Smooth muscle cell (in vitro differentiated cells): Measurements from ENCODE around the gene LAMC2. TPM values are rescaled to one million over a fixed set of nuclear protein-coding genes. Genes with fewer than 3 reads are reported as not detected.

Experiments used
- DNase-seq: peaks from one replicate; lab custom pipeline; 2025; ENCODE audit not compliant: unreplicated experiment; lab: John Stamatoyannopoulos, UW
- H2AFZ ChIP-seq: fragments of 200-600 bp; sonication (generic); 2 replicates; pipeline ENCODE4 v1.6.0; 2016; ENCODE audit warnings: antibody characterized with exemption, low read depth, mild to moderate bottlenecking
- H3F3A ChIP-seq: fragments of 200-600 bp; sonication (generic); 2 replicates; pipeline ENCODE4 v1.6.0; 2017; ENCODE audit warnings: antibody characterized with exemption, low read depth
- H3K27ac ChIP-seq: fragments of 200-600 bp; sonication (generic); 2 replicates; pipeline ENCODE4 v1.5.1; 2016; ENCODE audit warnings: low read depth, mild to moderate bottlenecking
- H3K27me3 ChIP-seq: fragments of 200-600 bp; sonication (generic); 2 replicates; pipeline ENCODE4 v1.6.1; 2016; ENCODE audit warnings: low read depth, mild to moderate bottlenecking
- H3K36me3 ChIP-seq: fragments of 200-600 bp; sonication (generic); 2 replicates; pipeline ENCODE4 v1.5.1; 2016; ENCODE audit warnings: low read depth
- H3K4me1 ChIP-seq: fragments of 200-600 bp; sonication (generic); 2 replicates; pipeline ENCODE4 v1.5.1; 2016; ENCODE audit warnings: low read depth
- H3K4me2 ChIP-seq: fragments of 200-600 bp; sonication (generic); 2 replicates; pipeline ENCODE4 v1.6.0; 2016; ENCODE audit warnings: mild to moderate bottlenecking
- H3K4me3 ChIP-seq: fragments of 200-600 bp; sonication (generic); 2 replicates; pipeline ENCODE4 v1.5.1; 2016; ENCODE audit warnings: mild to moderate bottlenecking
- H3K79me2 ChIP-seq: fragments of 200-600 bp; sonication (generic); 2 replicates; pipeline ENCODE4 v1.6.0; 2016; ENCODE audit warnings: low read depth, mild to moderate bottlenecking
- H3K9ac ChIP-seq: fragments of 200-600 bp; sonication (generic); 2 replicates; pipeline ENCODE4 v1.6.0; 2016; ENCODE audit warnings: low read depth
- H3K9me3 ChIP-seq: fragments of 200-600 bp; sonication (generic); replicated peaks from 2 replicates; pipeline ENCODE4 v1.5.1; 2016; ENCODE audit warnings: low read depth
- H4K20me1 ChIP-seq: fragments of 200-600 bp; sonication (generic); 2 replicates; pipeline ENCODE4 v1.6.0; 2016; ENCODE audit warnings: low read depth
- WGBS: methylation state at CpG from one replicate; pipeline ENCODE4 v1.1.7; 2016; ENCODE audit warnings: low lambda C conversion rate; 5-methylcytosine and 5-hydroxymethylcytosine counted together
- polyA plus RNA-seq: library from polyadenylated mRNA; unstranded; fragments of >200 nt; fragmentation: Nextera tagmentation; extraction: Ambion mirVana; gene quantifications from 2 replicates; pipeline ENCODE4 v1.2.1, GENCODE V29; 2016
- total RNA-seq: library from RNA; depleted of rRNA; stranded (reverse); fragments of >200 nt; gene quantifications from 2 replicates; pipeline ENCODE4 v1.2.3, GENCODE V29; 2014
- TF ChIP-seq, protein P1 (sequence below): fragments of 200-600 bp; sonication (generic); IDR thresholded peaks from 2 replicates; pipeline ENCODE4 v1.5.1; 2017; ENCODE audit warnings: borderline replicate concordance, mild to moderate bottlenecking, antibody characterized with exemption; ENCODE audit not compliant: insufficient read depth, poor library complexity, severe bottlenecking

The LAMC2 gene
- total and polyA plus RNA-seq, 2 experiments from 2014 or later = 35.1 to 120 TPM

DNA sequence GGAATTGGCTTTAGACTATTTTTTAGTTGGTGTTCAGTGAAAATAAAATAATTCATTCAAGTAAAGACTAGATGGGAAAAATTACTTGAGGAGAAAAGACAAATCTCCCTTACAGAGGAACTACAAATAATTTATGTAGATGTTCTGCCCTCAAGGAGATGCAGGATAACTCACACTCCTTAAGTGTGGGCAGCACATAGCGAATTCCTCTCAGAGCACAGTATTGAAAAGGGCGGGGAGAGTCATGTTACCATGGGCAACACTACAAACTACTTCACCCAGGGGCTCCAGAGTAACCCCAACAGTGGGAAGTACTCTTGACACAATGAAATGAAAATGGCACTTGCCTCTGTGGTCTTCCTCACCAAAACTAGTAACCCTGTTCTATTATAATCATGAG is 20.6 kb upstream of the LAMC2 start:
- no peaks in the 10 kb centered on the region for H4K20me1 ChIP-seq
- no peaks in the 10 kb centered on the region for H3F3A ChIP-seq
- H3K4me3 ChIP-seq = no peak overlapping the region
- H3K4me2 ChIP-seq = no peak overlapping the region
- peak overlapping the region; percentile 83 for H3K27ac ChIP-seq
- no peak overlapping the region for H2AFZ ChIP-seq
- no peaks in the 10 kb centered on the region for H3K79me2 ChIP-seq
- no peaks in the 10 kb centered on the region for H3K27me3 ChIP-seq
- H3K4me1 ChIP-seq = peaks cover 11% of the 10 kb centered on the region
- no peaks in the 10 kb centered on the region for H3K36me3 ChIP-seq
- 95% methylated on average over 2 of the region's 2 CpGs for WGBS
- TF ChIP-seq, protein P1, sequence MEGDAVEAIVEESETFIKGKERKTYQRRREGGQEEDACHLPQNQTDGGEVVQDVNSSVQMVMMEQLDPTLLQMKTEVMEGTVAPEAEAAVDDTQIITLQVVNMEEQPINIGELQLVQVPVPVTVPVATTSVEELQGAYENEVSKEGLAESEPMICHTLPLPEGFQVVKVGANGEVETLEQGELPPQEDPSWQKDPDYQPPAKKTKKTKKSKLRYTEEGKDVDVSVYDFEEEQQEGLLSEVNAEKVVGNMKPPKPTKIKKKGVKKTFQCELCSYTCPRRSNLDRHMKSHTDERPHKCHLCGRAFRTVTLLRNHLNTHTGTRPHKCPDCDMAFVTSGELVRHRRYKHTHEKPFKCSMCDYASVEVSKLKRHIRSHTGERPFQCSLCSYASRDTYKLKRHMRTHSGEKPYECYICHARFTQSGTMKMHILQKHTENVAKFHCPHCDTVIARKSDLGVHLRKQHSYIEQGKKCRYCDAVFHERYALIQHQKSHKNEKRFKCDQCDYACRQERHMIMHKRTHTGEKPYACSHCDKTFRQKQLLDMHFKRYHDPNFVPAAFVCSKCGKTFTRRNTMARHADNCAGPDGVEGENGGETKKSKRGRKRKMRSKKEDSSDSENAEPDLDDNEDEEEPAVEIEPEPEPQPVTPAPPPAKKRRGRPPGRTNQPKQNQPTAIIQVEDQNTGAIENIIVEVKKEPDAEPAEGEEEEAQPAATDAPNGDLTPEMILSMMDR = no peak
- DNase-seq = no peak
- H3K9me3 ChIP-seq = no peaks in the 10 kb centered on the region
- no peak overlapping the region for H3K9ac ChIP-seq

DNA sequence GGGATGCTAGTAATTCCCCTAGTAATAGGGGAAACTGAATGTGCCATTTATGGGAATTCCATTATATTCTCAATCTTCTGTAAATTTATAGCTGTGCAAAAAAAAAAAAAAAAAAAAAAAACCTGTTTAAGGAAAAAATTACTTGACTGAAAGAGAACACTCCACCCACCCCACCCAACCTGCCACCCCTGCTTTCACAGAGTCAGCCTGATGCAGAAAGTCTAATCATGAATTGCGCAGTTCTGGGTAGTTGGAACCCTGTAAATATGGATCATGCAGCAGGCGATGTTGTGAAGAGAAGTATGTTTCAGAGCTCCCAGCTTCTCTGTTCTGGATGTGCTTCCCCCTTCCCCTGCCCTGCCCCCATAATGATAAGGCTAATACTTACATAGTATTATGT is 19.6 kb upstream of the LAMC2 start:
- no peak overlapping the region for H3K4me2 ChIP-seq
- H3K4me3 ChIP-seq = no peak overlapping the region
- H3F3A ChIP-seq = no peaks in the 10 kb centered on the region
- WGBS = 100% methylated on average over 2 of the region's 2 CpGs
- no peaks in the 10 kb centered on the region for H3K27me3 ChIP-seq
- TF ChIP-seq, protein P1 = no peak
- no peak for DNase-seq
- no peaks in the 10 kb centered on the region for H3K9me3 ChIP-seq
- no peaks in the 10 kb centered on the region for H4K20me1 ChIP-seq
- H3K27ac ChIP-seq = no peak overlapping the region
- H2AFZ ChIP-seq = no peak overlapping the region
- peaks cover 11% of the 10 kb centered on the region for H3K4me1 ChIP-seq
- H3K79me2 ChIP-seq = no peaks in the 10 kb centered on the region
- no peaks in the 10 kb centered on the region for H3K36me3 ChIP-seq
- no peak overlapping the region for H3K9ac ChIP-seq

DNA sequence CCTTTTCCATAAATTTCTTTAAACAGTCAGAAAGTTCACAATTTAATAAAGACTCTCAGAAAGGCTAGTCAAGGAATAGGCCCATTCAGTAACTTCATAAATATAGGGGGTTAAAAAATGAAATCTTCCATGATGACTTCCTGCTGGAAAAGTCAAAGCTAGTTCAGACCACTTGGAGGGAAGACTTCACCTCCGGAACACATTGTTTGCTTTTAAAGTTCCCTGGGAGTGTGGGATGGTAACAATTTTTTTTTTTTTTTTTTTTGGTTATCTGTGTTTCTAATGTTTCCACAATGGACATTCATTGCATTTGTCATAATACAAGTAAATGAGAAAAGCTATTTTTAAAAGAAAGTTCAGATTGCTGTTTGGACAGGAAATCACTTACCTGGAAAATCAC is 18.4 kb upstream of the LAMC2 start:
- no peaks in the 10 kb centered on the region for H3K79me2 ChIP-seq
- no peak overlapping the region for H3K4me2 ChIP-seq
- no peak for DNase-seq
- H2AFZ ChIP-seq = no peak overlapping the region
- H3K27me3 ChIP-seq = no peaks in the 10 kb centered on the region
- no peaks in the 10 kb centered on the region for H3K36me3 ChIP-seq
- TF ChIP-seq, protein P1 = no peak
- H3F3A ChIP-seq = no peaks in the 10 kb centered on the region
- no peak overlapping the region for H3K9ac ChIP-seq
- WGBS = 92% methylated on average over 1 of the region's 1 CpG
- H3K27ac ChIP-seq = no peak overlapping the region
- H3K9me3 ChIP-seq = no peaks in the 10 kb centered on the region
- H4K20me1 ChIP-seq = no peaks in the 10 kb centered on the region
- H3K4me3 ChIP-seq = no peak overlapping the region
- H3K4me1 ChIP-seq = peaks cover 11% of the 10 kb centered on the region

DNA sequence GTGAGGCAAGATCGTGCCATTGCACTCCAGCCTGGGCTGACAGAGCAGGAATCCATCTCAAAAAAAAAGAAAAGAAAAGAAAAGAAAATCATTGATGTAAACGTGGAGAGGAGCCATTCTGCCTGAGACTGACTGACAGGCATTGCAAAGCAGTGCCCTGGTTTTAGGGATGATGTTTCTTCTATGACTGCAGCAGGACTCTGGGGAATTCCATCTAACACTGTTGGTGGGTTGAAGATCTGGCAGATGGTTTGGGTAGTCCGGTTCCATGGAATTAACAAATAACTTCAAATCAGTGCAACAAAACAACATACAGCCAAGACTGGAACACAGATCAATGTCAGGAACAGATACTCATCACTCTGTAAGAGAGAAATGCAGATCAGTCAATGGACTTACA is 17.8 kb upstream of the LAMC2 start:
- Histone ChIP-seq H3K27ac (no peak overlapping the region), H3K4me1 (peaks cover 11% of the 10 kb centered on the region), H3K9ac (no peak overlapping the region), H3K9me3 (no peaks in the 10 kb centered on the region), H3K36me3 (no peaks in the 10 kb centered on the region), H4K20me1 (no peaks in the 10 kb centered on the region), H3F3A (no peaks in the 10 kb centered on the region), H3K4me3 (no peak overlapping the region), H3K79me2 (no peaks in the 10 kb centered on the region), H2AFZ (no peak overlapping the region), H3K27me3 (no peaks in the 10 kb centered on the region), H3K4me2 (no peak overlapping the region)
- DNase-seq = no peak
- TF ChIP-seq, protein P1 = no peak
- WGBS = 80% methylated on average over 3 of the region's 3 CpGs
